Measurements from ENCODE around the gene SSR1. TPM values are rescaled to one million over a fixed set of nuclear protein-coding genes. Genes with fewer than 3 reads are reported as not detected.

The SSR1 gene
- total RNA-seq, 1 experiment from 2014 or later, result 238 TPM

DNA sequence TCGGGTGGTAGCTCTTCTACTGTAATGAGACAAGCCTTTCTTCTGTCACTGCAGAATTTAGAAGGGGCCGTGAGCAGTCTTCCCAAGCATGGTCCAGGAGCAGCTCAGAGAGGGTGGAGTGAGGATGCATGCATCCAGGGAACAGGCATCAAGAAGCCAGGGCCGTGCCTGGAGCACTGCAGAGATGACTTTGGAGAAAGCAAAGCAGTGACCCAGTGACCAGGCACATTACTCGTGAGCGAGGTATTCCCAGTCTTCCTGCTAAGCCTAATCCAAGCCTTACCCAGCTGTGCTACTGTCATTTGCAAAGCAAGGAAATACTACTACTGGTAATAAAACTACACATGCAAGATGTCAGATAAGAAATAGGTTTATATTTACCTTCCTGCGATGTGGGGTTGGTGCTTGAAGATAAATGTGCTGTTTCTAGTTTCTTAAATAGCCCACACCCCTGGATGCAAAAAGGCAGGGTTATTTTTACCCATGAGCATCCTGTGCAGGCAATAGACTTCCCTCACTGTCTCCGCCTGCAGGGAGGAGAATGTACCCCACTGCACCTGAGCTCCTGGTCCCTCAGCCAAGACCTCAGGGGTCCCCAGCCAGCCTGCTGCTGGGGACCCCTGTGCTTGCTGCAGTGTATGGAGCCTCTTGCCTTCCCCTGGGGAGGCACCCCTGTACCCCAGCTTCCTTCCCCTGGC is 62.9 kb downstream of the SSR1 start:
- no peak for DNase-seq (ENCODE audit: low read depth, low spot score)
- in situ Hi-C loops (cut with HindIII; ENCODE audit: low pct_unique_long_range_greater_than_20kb, low sequenced_read_pairs), result no loop called here

DNA sequence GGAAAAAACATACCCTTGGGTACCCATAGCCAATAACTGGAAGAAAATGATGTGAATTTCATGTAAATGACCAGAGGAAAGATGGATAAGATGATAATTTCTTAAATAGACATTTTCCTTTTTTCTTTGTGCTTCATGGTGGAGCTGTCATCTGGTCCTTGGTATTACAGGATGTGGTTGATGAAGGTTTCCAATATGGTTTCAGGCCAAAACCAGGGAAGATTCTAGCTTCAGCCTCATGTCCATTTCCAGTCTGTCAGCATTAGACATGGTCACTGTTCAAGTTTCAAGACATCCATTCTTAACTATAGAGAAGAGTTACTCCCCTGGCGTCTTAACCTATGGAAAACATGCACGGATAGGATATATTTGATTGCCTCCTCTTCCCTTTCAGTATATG is 63.6 kb downstream of the SSR1 start:
- in situ Hi-C loops (cut with HindIII; ENCODE audit: low pct_unique_long_range_greater_than_20kb, low sequenced_read_pairs), result no loop called here
- DNase-seq (ENCODE audit: low read depth, low spot score), result no peak

GRCh38 chr6:7247828-7248227 is 65.2 kb downstream of the SSR1 start:
- DNase-seq (ENCODE audit: low read depth, low spot score), result no peak
- in situ Hi-C loops (cut with HindIII; ENCODE audit: low pct_unique_long_range_greater_than_20kb, low sequenced_read_pairs), result no loop called here

DNA sequence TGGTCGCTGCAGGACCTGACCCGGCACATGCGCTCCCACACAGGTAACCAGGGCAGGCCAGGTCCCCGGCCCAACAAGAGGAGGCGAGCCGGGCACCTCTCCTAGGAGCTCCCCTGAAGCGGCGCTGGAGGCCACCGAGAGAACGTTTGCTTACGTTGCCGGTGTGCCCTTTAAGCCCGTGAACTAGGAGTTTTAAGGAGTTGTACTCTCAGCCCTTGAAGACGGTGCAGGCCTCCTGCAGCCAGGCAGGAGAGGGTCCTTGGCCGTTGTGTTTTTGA is 65.9 kb downstream of the SSR1 start:
- in situ Hi-C loops (cut with HindIII; ENCODE audit: low pct_unique_long_range_greater_than_20kb, low sequenced_read_pairs), result no loop called here
- no peak for DNase-seq (ENCODE audit: low read depth, low spot score)

GRCh38 chr6:7246401-7247178 is 66.4 kb downstream of the SSR1 start:
- no peak for DNase-seq (ENCODE audit: low read depth, low spot score)
- in situ Hi-C loops (cut with HindIII; ENCODE audit: low pct_unique_long_range_greater_than_20kb, low sequenced_read_pairs), result no loop called here

- DNase-seq (ENCODE audit: low read depth, low spot score), result no peak
- in situ Hi-C loops (cut with HindIII; ENCODE audit: low pct_unique_long_range_greater_than_20kb, low sequenced_read_pairs), result no loop called here
Measured at GRCh38 chr6:7245668-7246393, 67.2 kb downstream of the SSR1 start.

DNA sequence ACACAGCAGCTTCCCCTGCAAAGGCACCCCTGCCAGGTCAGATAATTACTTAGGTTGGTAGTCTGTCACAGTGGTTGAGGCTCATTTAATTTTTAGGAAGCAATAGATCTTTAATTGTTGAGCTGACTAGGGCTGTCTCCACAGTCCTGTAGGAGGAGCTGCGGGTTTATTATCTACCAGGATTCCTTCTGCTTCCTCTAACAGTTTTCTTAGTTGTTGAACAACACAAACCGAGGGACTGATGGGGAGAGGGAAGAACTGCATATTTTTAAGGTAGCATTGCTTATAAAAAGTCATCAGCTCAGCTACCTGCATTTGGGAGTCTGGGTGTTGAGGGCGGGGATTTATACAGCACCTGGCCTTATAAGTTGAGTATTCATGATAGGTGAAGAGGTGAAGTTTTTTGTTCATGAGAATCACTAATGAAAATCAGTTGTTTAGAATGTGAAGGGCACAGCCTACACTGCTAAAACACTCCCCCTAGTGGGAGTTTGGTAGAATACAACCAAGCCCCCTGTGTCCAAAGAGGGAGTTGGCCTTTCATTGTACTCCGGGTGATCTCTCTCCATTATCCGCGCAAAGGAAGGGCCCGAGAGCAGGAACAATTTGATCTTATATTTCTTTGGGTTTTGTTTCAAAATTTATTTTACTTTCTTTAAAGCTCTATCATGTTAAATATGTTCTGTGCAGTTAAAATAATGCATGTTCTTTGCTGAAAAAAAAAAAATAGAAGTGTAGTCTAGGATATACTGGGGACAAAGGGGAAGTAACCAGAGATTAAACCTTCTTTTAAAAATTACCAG is 69.6 kb downstream of the SSR1 start:
- DNase-seq (ENCODE audit: low read depth, low spot score), result peak; percentile 84
- in situ Hi-C loops (cut with HindIII; ENCODE audit: low pct_unique_long_range_greater_than_20kb, low sequenced_read_pairs), result no loop called here

GRCh38 chr6:7242835-7243178 is 70.2 kb downstream of the SSR1 start:
- DNase-seq (ENCODE audit: low read depth, low spot score), result no peak
- in situ Hi-C loops (cut with HindIII; ENCODE audit: low pct_unique_long_range_greater_than_20kb, low sequenced_read_pairs), result no loop called here

DNA sequence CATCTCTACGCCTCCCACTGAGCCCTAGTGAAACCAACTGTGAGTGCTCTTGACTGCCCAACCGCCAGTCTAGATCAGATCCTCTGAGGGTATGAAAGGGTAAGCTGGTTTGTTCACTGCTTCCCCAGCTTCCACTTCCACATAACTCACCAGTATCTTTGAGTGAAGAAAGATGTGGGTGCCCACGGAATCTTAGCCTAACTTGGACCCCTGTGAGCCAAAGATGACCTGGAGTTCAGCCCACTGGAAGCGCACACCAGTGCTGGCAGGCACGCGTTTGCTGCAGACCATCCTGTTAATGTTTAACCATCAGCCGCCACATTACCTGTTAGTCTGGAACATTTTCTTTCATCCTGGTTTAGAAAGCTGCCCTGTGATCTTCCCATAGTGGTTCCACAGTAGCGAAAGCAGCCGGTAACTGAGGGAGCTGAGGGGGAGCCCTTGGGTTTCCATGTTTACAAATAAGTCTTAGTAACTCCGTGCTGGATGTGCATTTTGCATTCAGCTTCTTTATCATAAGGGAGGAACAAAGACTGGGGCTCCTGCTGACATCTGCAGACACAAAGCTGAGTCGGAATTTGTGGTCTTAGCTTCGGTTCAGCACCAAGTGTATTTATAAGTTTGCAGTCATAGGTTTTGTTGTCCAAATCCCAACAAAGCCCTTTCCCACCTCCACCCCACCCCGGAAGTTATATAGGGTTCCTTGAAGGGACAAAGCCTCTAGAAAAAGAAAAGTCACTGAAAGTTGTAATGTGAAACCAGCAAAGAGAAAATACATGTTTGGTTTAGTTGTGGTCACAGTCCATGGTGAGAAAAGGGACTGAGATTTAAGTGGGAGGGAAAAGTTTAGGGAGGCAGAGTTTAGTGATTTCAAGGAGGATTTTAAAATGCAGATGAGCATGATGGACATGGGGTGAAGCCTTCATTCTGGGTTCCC is 71.0 kb downstream of the SSR1 start:
- in situ Hi-C loops (cut with HindIII; ENCODE audit: low pct_unique_long_range_greater_than_20kb, low sequenced_read_pairs), result no loop called here
- DNase-seq (ENCODE audit: low read depth, low spot score), result no peak

- DNase-seq (ENCODE audit: low read depth, low spot score), result no peak
- in situ Hi-C loops (cut with HindIII; ENCODE audit: low pct_unique_long_range_greater_than_20kb, low sequenced_read_pairs), result no loop called here
Measured at GRCh38 chr6:7241160-7241559, 71.8 kb downstream of the SSR1 start.

- no peak for DNase-seq (ENCODE audit: low read depth, low spot score)
- in situ Hi-C loops (cut with HindIII; ENCODE audit: low pct_unique_long_range_greater_than_20kb, low sequenced_read_pairs), result no loop called here
Measured at GRCh38 chr6:7240351-7240750, 72.6 kb downstream of the SSR1 start.

DNA sequence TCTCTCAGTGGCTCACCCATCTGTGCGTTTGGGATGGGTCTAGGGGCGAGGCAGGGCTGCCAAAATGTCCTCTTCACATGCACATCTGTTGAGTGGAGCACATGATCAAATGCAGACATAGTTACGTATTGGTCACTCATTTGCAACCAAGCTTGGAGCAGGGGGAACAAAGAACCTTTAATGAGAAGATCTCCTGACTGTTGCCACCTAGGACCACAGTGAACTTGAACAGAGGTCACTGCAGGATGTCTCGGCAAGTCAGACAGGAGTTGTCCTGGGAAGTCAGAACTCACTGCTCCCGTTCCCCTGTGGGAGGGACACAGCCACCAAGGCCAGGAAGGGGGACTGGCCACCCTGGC is 73.4 kb downstream of the SSR1 start:
- peak; percentile 77 for DNase-seq (ENCODE audit: low read depth, low spot score)
- in situ Hi-C loops (cut with HindIII; ENCODE audit: low pct_unique_long_range_greater_than_20kb, low sequenced_read_pairs), result no loop called here

GRCh38 chr6:7238900-7239589 is 74.0 kb downstream of the SSR1 start:
- in situ Hi-C loops (cut with HindIII; ENCODE audit: low pct_unique_long_range_greater_than_20kb, low sequenced_read_pairs), result no loop called here

GRCh38 chr6:7238526-7238899 is 74.5 kb downstream of the SSR1 start:
- in situ Hi-C loops (cut with HindIII; ENCODE audit: low pct_unique_long_range_greater_than_20kb, low sequenced_read_pairs), result no loop called here
- no peak for DNase-seq (ENCODE audit: low read depth, low spot score)

More at GRCh38 chr6:7238900-7239589, 74.0 kb downstream of the SSR1 start:
- peak; percentile 92 for DNase-seq (ENCODE audit: low read depth, low spot score)

GRCh38 chr6:7237653-7238188 is 75.3 kb downstream of the SSR1 start:
- no peak for DNase-seq (ENCODE audit: low read depth, low spot score)
- in situ Hi-C loops (cut with HindIII; ENCODE audit: low pct_unique_long_range_greater_than_20kb, low sequenced_read_pairs), result no loop called here

DNA sequence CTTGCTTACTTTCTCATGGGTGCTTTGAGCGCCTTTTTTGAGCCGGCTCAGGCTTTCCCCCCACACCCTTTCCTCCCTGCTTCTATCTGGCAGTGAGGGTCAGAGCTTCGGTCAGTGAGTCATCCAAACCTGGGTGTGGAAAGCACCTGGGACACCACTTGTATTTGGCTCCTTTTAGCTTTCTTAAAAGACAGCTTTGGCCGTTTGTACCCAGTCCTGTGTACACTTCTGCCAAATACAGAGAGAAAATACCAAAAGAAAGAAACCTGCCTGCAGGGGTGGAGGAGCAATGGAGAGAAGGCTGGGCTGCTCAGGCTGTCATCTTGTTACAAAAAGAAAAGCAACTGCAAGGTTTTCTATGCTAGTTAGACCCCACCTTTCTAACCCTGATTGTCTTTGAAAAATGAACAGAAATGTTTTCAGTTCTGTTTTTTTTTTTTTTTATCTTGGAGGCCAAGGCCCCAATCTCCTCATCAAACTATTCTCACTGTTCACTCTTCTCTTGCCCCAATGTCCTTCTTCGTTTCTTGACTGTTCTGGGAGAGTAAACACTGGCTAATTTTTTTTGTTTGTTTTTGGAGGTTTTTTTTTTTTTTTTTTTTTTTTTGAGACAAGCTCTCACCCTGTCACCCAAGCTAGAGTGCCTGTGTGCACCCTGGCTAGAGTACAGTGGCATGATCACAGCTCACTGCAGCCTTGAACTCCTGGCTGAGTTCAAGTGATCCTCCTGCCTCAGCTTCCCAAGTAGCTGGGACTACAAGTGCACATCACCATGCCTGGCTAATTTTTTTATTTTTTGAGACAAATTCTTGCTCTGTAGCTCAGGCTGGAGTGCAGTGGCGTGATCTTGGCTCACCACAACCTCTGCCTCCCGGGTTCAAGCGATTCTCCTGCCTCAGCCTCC is 76.4 kb downstream of the SSR1 start:
- DNase-seq (ENCODE audit: low read depth, low spot score), result no peak
- in situ Hi-C loops (cut with HindIII; ENCODE audit: low pct_unique_long_range_greater_than_20kb, low sequenced_read_pairs), result no loop called here
